ENCODE data around the gene RASGEF1C.

DNA sequence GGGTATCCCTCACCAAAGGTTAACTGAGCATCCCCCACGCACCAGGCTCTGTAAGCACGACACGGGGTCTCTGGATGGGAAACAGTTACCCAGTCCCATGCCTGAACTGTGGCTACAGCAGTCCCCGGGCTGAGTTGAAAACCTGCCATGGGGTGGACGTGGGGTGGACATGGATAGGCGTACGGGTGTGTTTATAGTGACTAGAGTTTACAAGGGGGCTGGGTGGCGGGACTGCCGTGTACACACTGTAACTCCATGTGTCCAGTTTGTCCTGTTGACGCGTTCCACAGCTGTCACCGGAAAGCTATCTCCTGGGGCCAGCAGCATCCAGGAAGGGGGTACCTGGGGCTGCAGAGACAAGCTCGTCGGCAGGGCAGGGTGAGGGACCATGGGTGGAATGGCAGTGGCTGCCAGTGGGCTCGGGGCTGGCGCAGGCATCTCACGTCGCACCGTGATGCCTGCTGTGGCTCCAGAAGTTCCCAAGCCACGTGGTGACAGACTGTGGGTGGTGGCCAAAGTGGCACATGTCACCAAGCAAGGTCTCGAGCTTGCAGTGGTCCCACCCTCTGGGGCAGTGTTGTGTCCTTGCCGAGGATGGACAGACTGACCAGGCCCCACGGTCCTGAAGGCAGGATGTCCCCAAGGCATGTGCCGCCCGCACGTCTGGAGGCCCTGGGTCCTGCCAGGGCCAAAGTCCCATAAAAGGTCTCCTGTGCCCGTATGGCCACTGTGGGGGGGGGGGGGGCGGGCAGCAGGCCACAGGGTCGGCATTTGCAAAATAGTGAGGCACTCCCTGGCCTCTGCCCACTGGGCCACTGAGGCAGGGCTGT, 108.2 kb downstream of the RASGEF1C start:
- TF ChIP-seq EZH2 (IDR thresholded peaks at IDR 0.05; ENCODE audit: borderline replicate concordance, control insufficient read depth, low read depth, low read length) (no peak), STAT1 (conservative IDR thresholded peaks at IDR 0.05) (no peak), ZBTB33 (IDR thresholded peaks at IDR 0.05) (no peak), ZNF622 (IDR thresholded peaks at IDR 0.05) (no peak), LARP7 (IDR thresholded peaks at IDR 0.05) (no peak), EP300 (IDR thresholded peaks at IDR 0.05; ENCODE audit: borderline replicate concordance in 1 of 2, control insufficient read depth in 1 of 2, low read depth in 2 of 2, low read length in 2 of 2) (no peak), CHD1 (IDR thresholded peaks at IDR 0.05; ENCODE audit: low read depth, low read length) (no peak)
- TF ChIP-seq, protein P1, sequence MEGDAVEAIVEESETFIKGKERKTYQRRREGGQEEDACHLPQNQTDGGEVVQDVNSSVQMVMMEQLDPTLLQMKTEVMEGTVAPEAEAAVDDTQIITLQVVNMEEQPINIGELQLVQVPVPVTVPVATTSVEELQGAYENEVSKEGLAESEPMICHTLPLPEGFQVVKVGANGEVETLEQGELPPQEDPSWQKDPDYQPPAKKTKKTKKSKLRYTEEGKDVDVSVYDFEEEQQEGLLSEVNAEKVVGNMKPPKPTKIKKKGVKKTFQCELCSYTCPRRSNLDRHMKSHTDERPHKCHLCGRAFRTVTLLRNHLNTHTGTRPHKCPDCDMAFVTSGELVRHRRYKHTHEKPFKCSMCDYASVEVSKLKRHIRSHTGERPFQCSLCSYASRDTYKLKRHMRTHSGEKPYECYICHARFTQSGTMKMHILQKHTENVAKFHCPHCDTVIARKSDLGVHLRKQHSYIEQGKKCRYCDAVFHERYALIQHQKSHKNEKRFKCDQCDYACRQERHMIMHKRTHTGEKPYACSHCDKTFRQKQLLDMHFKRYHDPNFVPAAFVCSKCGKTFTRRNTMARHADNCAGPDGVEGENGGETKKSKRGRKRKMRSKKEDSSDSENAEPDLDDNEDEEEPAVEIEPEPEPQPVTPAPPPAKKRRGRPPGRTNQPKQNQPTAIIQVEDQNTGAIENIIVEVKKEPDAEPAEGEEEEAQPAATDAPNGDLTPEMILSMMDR (IDR thresholded peaks at IDR 0.05 in 2 of 3, conservative IDR thresholded peaks at IDR 0.05 in 1 of 3; ENCODE audit: control insufficient read depth in 2 of 3, extremely low read depth in 1 of 3, insufficient read depth in 1 of 3, low read depth in 3 of 3, low read length in 3 of 3), result no peak
- TF ChIP-seq, protein P2, sequence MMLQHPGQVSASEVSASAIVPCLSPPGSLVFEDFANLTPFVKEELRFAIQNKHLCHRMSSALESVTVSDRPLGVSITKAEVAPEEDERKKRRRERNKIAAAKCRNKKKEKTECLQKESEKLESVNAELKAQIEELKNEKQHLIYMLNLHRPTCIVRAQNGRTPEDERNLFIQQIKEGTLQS (IDR thresholded peaks at IDR 0.05; ENCODE audit: borderline replicate concordance, extremely low read depth, low read depth, low read length), result no peak
- TF ChIP-seq, protein P3, sequence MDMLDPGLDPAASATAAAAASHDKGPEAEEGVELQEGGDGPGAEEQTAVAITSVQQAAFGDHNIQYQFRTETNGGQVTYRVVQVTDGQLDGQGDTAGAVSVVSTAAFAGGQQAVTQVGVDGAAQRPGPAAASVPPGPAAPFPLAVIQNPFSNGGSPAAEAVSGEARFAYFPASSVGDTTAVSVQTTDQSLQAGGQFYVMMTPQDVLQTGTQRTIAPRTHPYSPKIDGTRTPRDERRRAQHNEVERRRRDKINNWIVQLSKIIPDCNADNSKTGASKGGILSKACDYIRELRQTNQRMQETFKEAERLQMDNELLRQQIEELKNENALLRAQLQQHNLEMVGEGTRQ (IDR thresholded peaks at IDR 0.05; ENCODE audit: borderline replicate concordance, low read depth, low read length), result no peak

All from GM12878 (cell line).